Measurements from ENCODE around the gene C1QL4.

DNA sequence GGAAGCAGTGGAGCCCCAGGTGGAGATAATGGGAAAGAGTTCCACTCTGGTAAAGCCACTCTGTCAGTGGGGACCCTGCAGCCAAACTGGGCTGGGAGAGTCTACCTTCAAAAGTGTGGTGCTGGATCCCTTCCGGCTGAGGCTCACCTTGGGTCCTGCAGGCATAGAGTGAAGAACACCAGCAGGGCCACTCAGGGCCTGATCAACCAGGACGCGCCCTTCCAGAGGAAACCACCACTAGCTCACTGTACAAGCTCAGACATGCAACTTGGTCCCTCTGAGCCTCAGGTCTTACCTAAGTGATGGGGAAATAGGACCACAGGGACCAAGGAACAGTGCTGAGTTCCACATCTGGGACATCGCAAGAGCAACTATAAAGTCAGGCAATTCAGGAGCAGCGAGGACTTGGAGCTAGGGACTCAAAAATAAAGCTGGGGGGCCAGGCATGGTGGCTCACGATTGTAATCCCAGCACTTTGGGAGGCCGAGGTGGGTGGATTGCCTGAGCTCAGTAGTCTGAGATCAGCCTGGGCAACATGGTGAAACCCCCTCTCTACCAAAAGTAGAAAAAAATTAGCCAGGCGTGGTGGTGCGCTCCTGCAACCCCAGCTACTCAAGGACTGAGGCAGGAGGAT, 47.9 kb downstream of the C1QL4 start:
- TF ChIP-seq POLR2A (IDR thresholded peaks at IDR 0.05; ENCODE audit: low read length) (no peak), GATA1 (IDR thresholded peaks at IDR 0.05; ENCODE audit: low read depth, low read length) (no peak)

All from erythroblast (primary cell).